ENCODE data around the gene CLDN7.

GRCh38 chr17:7234083-7234951 lies 28.0 kb downstream of the CLDN7 start, which contains the start of gene DVL2:
- TF ChIP-seq, protein P1, sequence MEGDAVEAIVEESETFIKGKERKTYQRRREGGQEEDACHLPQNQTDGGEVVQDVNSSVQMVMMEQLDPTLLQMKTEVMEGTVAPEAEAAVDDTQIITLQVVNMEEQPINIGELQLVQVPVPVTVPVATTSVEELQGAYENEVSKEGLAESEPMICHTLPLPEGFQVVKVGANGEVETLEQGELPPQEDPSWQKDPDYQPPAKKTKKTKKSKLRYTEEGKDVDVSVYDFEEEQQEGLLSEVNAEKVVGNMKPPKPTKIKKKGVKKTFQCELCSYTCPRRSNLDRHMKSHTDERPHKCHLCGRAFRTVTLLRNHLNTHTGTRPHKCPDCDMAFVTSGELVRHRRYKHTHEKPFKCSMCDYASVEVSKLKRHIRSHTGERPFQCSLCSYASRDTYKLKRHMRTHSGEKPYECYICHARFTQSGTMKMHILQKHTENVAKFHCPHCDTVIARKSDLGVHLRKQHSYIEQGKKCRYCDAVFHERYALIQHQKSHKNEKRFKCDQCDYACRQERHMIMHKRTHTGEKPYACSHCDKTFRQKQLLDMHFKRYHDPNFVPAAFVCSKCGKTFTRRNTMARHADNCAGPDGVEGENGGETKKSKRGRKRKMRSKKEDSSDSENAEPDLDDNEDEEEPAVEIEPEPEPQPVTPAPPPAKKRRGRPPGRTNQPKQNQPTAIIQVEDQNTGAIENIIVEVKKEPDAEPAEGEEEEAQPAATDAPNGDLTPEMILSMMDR (IDR thresholded peaks at IDR 0.05; ENCODE audit: insufficient read depth, low read depth, low read length) = no peak
- no peak for TF ChIP-seq EZH2 (IDR thresholded peaks at IDR 0.05; ENCODE audit: insufficient read depth, low read length)
